GM20000 (cell line): ENCODE measurements around the gene CPXM2.

Experiments used
- DNase-seq: peaks from one replicate; pipeline ENCODE4 v3.0.0; 2012; ENCODE audit warnings: low spot score
- TF ChIP-seq, protein P1 (sequence below): IDR thresholded peaks from 2 replicates; pipeline ENCODE4 v1.5.1; 2012; ENCODE audit warnings: mild to moderate bottlenecking, control low read depth; ENCODE audit errors: extremely low read depth, missing control alignments

Gene CPXM2

DNA sequence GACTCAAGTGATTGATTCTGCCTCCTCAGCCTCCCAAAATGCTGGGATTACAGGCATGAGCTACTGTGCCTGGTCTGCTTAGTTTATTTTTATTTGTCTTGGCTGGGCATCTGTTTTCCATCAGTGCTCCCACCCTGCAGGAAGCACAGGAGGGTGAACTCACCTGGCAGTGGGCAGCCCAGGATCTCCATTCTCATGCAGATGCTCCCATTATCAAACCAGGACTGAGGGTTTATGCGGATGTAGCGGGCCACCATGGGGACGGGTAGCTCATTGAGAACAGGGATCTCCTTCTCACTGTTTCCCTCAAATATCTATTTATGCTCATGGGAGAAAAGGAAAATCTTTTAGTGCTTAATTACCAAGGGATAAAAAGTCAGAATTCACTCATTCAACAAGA is 93.8 kb downstream of the CPXM2 start:
- no peak for DNase-seq
- TF ChIP-seq, protein P1, sequence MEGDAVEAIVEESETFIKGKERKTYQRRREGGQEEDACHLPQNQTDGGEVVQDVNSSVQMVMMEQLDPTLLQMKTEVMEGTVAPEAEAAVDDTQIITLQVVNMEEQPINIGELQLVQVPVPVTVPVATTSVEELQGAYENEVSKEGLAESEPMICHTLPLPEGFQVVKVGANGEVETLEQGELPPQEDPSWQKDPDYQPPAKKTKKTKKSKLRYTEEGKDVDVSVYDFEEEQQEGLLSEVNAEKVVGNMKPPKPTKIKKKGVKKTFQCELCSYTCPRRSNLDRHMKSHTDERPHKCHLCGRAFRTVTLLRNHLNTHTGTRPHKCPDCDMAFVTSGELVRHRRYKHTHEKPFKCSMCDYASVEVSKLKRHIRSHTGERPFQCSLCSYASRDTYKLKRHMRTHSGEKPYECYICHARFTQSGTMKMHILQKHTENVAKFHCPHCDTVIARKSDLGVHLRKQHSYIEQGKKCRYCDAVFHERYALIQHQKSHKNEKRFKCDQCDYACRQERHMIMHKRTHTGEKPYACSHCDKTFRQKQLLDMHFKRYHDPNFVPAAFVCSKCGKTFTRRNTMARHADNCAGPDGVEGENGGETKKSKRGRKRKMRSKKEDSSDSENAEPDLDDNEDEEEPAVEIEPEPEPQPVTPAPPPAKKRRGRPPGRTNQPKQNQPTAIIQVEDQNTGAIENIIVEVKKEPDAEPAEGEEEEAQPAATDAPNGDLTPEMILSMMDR, result no peak

DNA sequence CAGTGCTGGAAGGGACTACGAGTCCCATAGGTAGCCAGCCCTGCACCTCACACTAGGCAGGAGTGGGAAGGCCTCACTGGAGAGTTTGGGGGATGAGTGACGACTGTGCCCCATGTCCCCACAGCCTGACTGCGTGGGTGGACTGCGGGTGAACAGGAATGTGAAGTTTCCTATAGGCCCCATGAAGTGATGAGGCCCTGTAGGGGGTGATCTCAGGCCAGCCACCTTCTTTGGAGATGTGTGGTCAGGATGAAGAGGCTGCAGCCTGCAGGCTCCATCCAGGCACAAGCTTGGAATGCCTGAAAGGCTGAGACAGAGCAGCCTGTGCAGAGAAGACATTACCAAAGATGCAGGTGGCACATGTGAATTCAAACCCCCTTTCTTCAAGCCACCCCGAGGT is 94.9 kb downstream of the CPXM2 start:
- TF ChIP-seq, protein P1, result no peak
- no peak for DNase-seq

- DNase-seq, result no peak
- TF ChIP-seq, protein P1, result no peak
Observed at GRCh38 chr10:123795846-123796590, 95.6 kb downstream of the CPXM2 start.

- TF ChIP-seq, protein P1, result no peak
- no peak for DNase-seq
Observed at GRCh38 chr10:123795196-123795780, 96.3 kb downstream of the CPXM2 start.

- TF ChIP-seq, protein P1, result no peak
- no peak for DNase-seq
Observed at GRCh38 chr10:123792248-123792978, 99.2 kb downstream of the CPXM2 start.

- TF ChIP-seq, protein P1, result no peak
- DNase-seq, result no peak
Observed at GRCh38 chr10:123790132-123790885, 101.3 kb downstream of the CPXM2 start.
